Measurements from ENCODE around the gene ST6GALNAC1. TPM values are rescaled to one million over a fixed set of nuclear protein-coding genes. Genes with fewer than 3 reads are reported as not detected.

Gene ST6GALNAC1
- total and polyA plus RNA-seq, 2 of the 8 experiments (the other 6 are each of a cell fraction or from before 2014, with no cell fraction given): not detected

GRCh38 chr17:76630151-76630550 is 13.4 kb downstream of the ST6GALNAC1 start:
- CTCF ChIA-PET (ENCODE audit: partially characterized antibody): interaction anchor here (0.6 to 6.9 kb wide), 7 partner anchors 10 to 1052 kb away, joined by 3 to 58 read pairs (median 4); no protein-coding TSS in a partner anchor
- DNase-seq (ENCODE audit: low read depth in 1 of 2, low spot score in 2 of 2): no peak

More at GRCh38 chr17:76630151-76630550, 13.4 kb downstream of the ST6GALNAC1 start:
- Histone ChIP-seq H3K27me3 (replicated peaks in 1 of 4; ENCODE audit: control insufficient read depth in 3 of 4, extremely low read depth in 1 of 4, insufficient read depth in 3 of 4, low read length in 3 of 4) (no peaks in the 10 kb centered on the region), H2BK20ac (ENCODE audit: low read length) (no peak overlapping the region), H3K36me3 (ENCODE audit: control insufficient read depth in 2 of 4, insufficient read depth in 4 of 4, low read length in 3 of 4) (no peaks in the 10 kb centered on the region), H3K9ac (replicated peaks in 1 of 4; ENCODE audit: extremely low read depth in 1 of 4, low read depth in 3 of 4, low read length in 3 of 4) (no peak overlapping the region), H4K5ac (ENCODE audit: insufficient read length, low read depth, low read length) (no peak overlapping the region), H3K27ac (ENCODE audit: low read depth, low read length) (no peak overlapping the region), H4K91ac (replicated peaks; ENCODE audit: insufficient read length, low read length) (no peak overlapping the region), H2BK5ac (ENCODE audit: low read depth, low read length) (no peak overlapping the region), H3K18ac (ENCODE audit: extremely low read depth, low read length) (no peak overlapping the region), H3K79me1 (ENCODE audit: low read depth, low read length) (no peaks in the 10 kb centered on the region), H3K23ac (ENCODE audit: insufficient read length) (no peak overlapping the region), H2AK5ac (ENCODE audit: low read depth, low read length) (no peak overlapping the region), H2AFZ (ENCODE audit: low read length) (no peak overlapping the region), H4K20me1 (replicated peaks in 1 of 2; ENCODE audit: control insufficient read depth in 1 of 2, insufficient read depth in 2 of 2, low read length in 2 of 2) (peaks cover 0 to 2% of the 10 kb centered on the region in 2 experiments), H3K23me2 (ENCODE audit: low read depth, low read length) (no peaks in the 10 kb centered on the region), H2BK15ac (ENCODE audit: low read length) (no peak overlapping the region), H3K9me3 (ENCODE audit: insufficient read depth in 2 of 2, low read depth in 1 of 2, low read length in 1 of 2) (no peaks in the 10 kb centered on the region), H3K4me3 (ENCODE audit: extremely low read depth in 1 of 4, insufficient read depth in 2 of 4, low read depth in 3 of 4, low read length in 4 of 4) (no peak overlapping the region), H3K4me2 (ENCODE audit: insufficient read depth in 1 of 2, low read depth in 2 of 2, low read length in 2 of 2) (no peak overlapping the region), H3K4me1 (replicated peaks in 1 of 4; ENCODE audit: control insufficient read depth in 3 of 4, insufficient read depth in 4 of 4, low read length in 3 of 4) (peaks cover 0 to 6% (median 1%) of the 10 kb centered on the region in 4 experiments; a peak in 4 of 7 replicates), H3K4ac (replicated peaks; ENCODE audit: insufficient read length, low read depth, low read length) (no peak overlapping the region), H4K8ac (ENCODE audit: extremely low read depth, insufficient read depth, low read length) (no peak overlapping the region), H3K79me2 (ENCODE audit: control insufficient read depth in 1 of 2, insufficient read depth in 2 of 2, low read length in 2 of 2) (no peaks in the 10 kb centered on the region), H2BK120ac (replicated peaks; ENCODE audit: low read depth, low read length) (no peak overlapping the region), H3K56ac (replicated peaks; ENCODE audit: insufficient read length, low read depth, low read length) (no peak overlapping the region), H2BK12ac (ENCODE audit: low read depth, low read length) (no peak overlapping the region), H3K14ac (ENCODE audit: insufficient read length) (no peak overlapping the region)
- TF ChIP-seq CTCF (IDR thresholded peaks at IDR 0.05; ENCODE audit: control extremely low read depth in 1 of 3, insufficient read depth in 1 of 3, low read depth in 1 of 3, low read length in 3 of 3) (no peak), SIN3A (conservative IDR thresholded peaks at IDR 0.05 in 1 of 2, IDR thresholded peaks at IDR 0.05 in 1 of 2; ENCODE audit: low read depth in 1 of 2, low read length in 2 of 2) (no peak), EP300 (IDR thresholded peaks at IDR 0.05; ENCODE audit: borderline replicate concordance in 1 of 2, low read depth in 2 of 2, low read length in 2 of 2) (no peak)
- POLR2A ChIA-PET (ENCODE audit: partially characterized antibody): interaction anchor here (0.6 kb wide), 1 partner anchor 10 kb away, joined by 4 read pairs; no protein-coding TSS in a partner anchor
- peak; percentile 85 for FAIRE-seq
- 64% methylated on average over 6 of the region's 6 CpGs; no CpG with 5 or more reads in 1 of the 2 experiments for WGBS, 2 experiments (ENCODE audit: extremely low coverage in 1 of 2, insufficient coverage in 1 of 2, insufficient read length in 1 of 2, insufficient replicate concordance in 2 of 2, low coverage in 1 of 2, low lambda C conversion rate in 2 of 2, missing lambda C conversion rate in 1 of 2)
